ENCODE data around the gene ASCC3. TPM values are rescaled to one million over a fixed set of nuclear protein-coding genes. Genes with fewer than 3 reads are reported as not detected.
"Not testable (repeated sequence)": the region's sequence is repeated elsewhere in the genome, so short reads cannot be mapped to it uniquely, and the experiment has no call there.

The ASCC3 gene
- total RNA-seq, 4 donors from 2014 or later, result 15.7 to 39.9 (median 29.3) TPM

GRCh38 chr6:100839419-100839818 lies 41.7 kb downstream of the ASCC3 start:
- intact Hi-C loops (cut with DNase I; ENCODE audit: low total_unique reads) (no loop called here), in situ Hi-C loops (cut with MboI; ENCODE audit: low pct_ligation_motif_present in 1 of 4, low pct_unique_long_range_greater_than_20kb in 1 of 4, low sequenced_read_pairs in 3 of 4) (no loop called here)
- H3K9me3 ChIP-seq, result no peaks in the 10 kb centered on the region
- no peak overlapping the region for H3K4me3 ChIP-seq
- TF ChIP-seq POLR2AphosphoS5 (IDR thresholded peaks at IDR 0.05) (no peak), EP300 (IDR thresholded peaks at IDR 0.05; ENCODE audit: low read depth) (no peak), POLR2A (IDR thresholded peaks at IDR 0.05) (no peak), CTCF (IDR thresholded peaks at IDR 0.05) (no peak)
- no peaks in the 10 kb centered on the region for H3K27me3 ChIP-seq
- no peak overlapping the region for H3K27ac ChIP-seq
- no peaks in the 10 kb centered on the region for H3K4me1 ChIP-seq
- 91 to 100% methylated on average over 1 of the region's 1 CpG for WGBS, 2 donors (ENCODE audit: low coverage in 1 of 2)
- H3K36me3 ChIP-seq, result no peaks in the 10 kb centered on the region
- no peak for DNase-seq

GRCh38 chr6:100838011-100838410 lies 43.1 kb downstream of the ASCC3 start:
- Histone ChIP-seq H3K4me1 (no peaks in the 10 kb centered on the region), H3K36me3 (no peaks in the 10 kb centered on the region), H3K4me3 (no peak overlapping the region), H3K27me3 (no peaks in the 10 kb centered on the region), H3K9me3 (no peaks in the 10 kb centered on the region), H3K27ac (no peak overlapping the region)
- DNase-seq, result no peak
- in situ Hi-C loops (cut with MboI; ENCODE audit: low pct_ligation_motif_present in 1 of 4, low pct_unique_long_range_greater_than_20kb in 1 of 4, low sequenced_read_pairs in 3 of 4), result no loop called here
- intact Hi-C loops (cut with DNase I; ENCODE audit: low total_unique reads), result no loop called here
- TF ChIP-seq POLR2AphosphoS5 (IDR thresholded peaks at IDR 0.05) (no peak), EP300 (IDR thresholded peaks at IDR 0.05; ENCODE audit: low read depth) (no peak), POLR2A (IDR thresholded peaks at IDR 0.05) (no peak), CTCF (IDR thresholded peaks at IDR 0.05) (no peak)

GRCh38 chr6:100833972-100834574 lies 47.1 kb downstream of the ASCC3 start:
- intact Hi-C loops (cut with DNase I; ENCODE audit: low total_unique reads), result no loop called here
- no peaks in the 10 kb centered on the region for H3K36me3 ChIP-seq

GRCh38 chr6:100829077-100829595 lies 52.0 kb downstream of the ASCC3 start:
- H3K36me3 ChIP-seq; in situ Hi-C loops (cut with MboI; ENCODE audit: low pct_ligation_motif_present in 1 of 4, low pct_unique_long_range_greater_than_20kb in 1 of 4, low sequenced_read_pairs in 3 of 4); H3K27ac ChIP-seq; H3K4me1 ChIP-seq; H3K9me3 ChIP-seq; intact Hi-C loops (cut with DNase I; ENCODE audit: low total_unique reads); H3K27me3 ChIP-seq; DNase-seq; H3K4me3 ChIP-seq: not testable (repeated sequence)
- WGBS, 2 donors (ENCODE audit: low coverage in 1 of 2), result 96% methylated on average over 27 of the region's 27 CpGs; no CpG with 5 or more reads in 1 of the 2 donors

More at GRCh38 chr6:100833972-100834574, 47.1 kb downstream of the ASCC3 start:
- Histone ChIP-seq H3K4me1 (no peaks in the 10 kb centered on the region), H3K4me3 (no peak overlapping the region), H3K27ac (no peak overlapping the region), H3K9me3 (no peaks in the 10 kb centered on the region), H3K27me3 (no peaks in the 10 kb centered on the region)
- in situ Hi-C loops (cut with MboI; ENCODE audit: low pct_ligation_motif_present in 1 of 4, low pct_unique_long_range_greater_than_20kb in 1 of 4, low sequenced_read_pairs in 3 of 4), result no loop called here
- WGBS, 2 donors (ENCODE audit: low coverage in 1 of 2), result 95 to 96% methylated on average over 5 of the region's 5 CpGs
- no peak for DNase-seq
- no peak for TF ChIP-seq POLR2AphosphoS5 (IDR thresholded peaks at IDR 0.05)
- no peak for TF ChIP-seq EP300 (IDR thresholded peaks at IDR 0.05; ENCODE audit: low read depth)
- no peak for TF ChIP-seq POLR2A (IDR thresholded peaks at IDR 0.05)
- TF ChIP-seq CTCF (IDR thresholded peaks at IDR 0.05), result no peak

- WGBS, 2 donors (ENCODE audit: low coverage in 1 of 2), result 78 to 89% methylated on average over 5 of the region's 5 CpGs
- DNase-seq, result no peak
- in situ Hi-C loops (cut with MboI; ENCODE audit: low pct_ligation_motif_present in 1 of 4, low pct_unique_long_range_greater_than_20kb in 1 of 4, low sequenced_read_pairs in 3 of 4), result no loop called here
- H3K36me3 ChIP-seq, result no peaks in the 10 kb centered on the region
- no peaks in the 10 kb centered on the region for H3K27me3 ChIP-seq
- H3K4me3 ChIP-seq, result no peak overlapping the region
- H3K9me3 ChIP-seq, result no peaks in the 10 kb centered on the region
- intact Hi-C loops (cut with DNase I; ENCODE audit: low total_unique reads), result no loop called here
- TF ChIP-seq POLR2A (IDR thresholded peaks at IDR 0.05) (no peak), EP300 (IDR thresholded peaks at IDR 0.05; ENCODE audit: low read depth) (no peak), CTCF (IDR thresholded peaks at IDR 0.05) (no peak), POLR2AphosphoS5 (IDR thresholded peaks at IDR 0.05) (no peak)
- H3K27ac ChIP-seq, result no peak overlapping the region
- no peaks in the 10 kb centered on the region for H3K4me1 ChIP-seq
Observed at GRCh38 chr6:100823041-100823440, 58.1 kb downstream of the ASCC3 start.

Measured in transverse colon (tissue), 4 donors.